Measurements from ENCODE around the gene PEMT. TPM values are rescaled to one million over a fixed set of nuclear protein-coding genes. Genes with fewer than 3 reads are reported as not detected.

The PEMT gene
- total RNA-seq, 3 donors from 2014 or later (not counting 1 experiment from before 2014, with no cell fraction given) = 10.3 to 13.6 (median 12.6) TPM

DNA sequence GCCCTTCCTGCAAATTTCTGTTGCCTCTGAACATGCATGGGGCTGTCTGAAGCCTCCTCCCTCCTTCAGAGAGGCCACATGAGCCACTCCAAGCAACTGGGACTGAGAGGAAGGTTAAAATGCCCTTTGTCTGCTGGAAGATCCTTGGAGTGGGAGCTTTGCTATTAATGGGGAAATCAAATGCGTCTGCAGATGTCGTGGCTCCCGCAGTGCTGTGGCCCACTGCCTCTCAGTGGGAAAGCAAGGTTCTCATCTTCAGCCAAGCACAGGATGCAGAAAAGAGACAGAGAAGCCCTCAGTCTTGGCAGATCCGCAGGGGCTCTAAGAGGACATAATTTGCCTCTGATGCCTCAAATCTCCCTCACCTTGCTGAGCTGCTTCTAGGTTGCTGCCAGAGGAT lies 34.8 kb downstream of the PEMT start:
- ATAC-seq = no peak
- 98% methylated on average over 4 of the region's 4 CpGs for WGBS (ENCODE audit: insufficient coverage)
- no peak overlapping the region for H3K27ac Mint-ChIP-seq

DNA sequence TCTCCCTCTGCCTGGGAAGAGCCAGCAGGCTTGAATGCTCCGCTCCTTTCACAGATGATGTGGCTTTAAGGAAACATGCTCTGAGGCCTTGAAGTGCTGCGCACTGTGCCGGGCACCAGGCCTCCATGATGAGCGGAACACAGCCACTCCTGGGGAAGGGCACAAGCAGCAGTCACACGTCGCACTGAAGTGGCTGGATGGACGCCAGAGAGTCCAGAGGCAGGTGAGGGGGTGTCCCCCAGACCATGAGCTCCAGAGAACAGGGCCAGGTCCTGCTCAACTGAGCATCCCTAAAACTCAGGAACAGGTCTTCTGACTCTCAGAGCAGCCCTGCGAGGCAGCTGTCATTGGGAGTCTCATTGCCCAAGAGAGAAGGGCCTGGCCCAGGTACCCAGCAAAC lies 35.6 kb downstream of the PEMT start:
- intact Hi-C loops (cut with micrococcal nuclease) = no loop called here
- TF ChIP-seq CTCF (IDR thresholded peaks at IDR 0.05) = no peak
- no peak overlapping the region for H3K27ac Mint-ChIP-seq
- no peaks in the 10 kb centered on the region for H3K9me3 Mint-ChIP-seq
- Histone ChIP-seq H3K4me1 (ENCODE audit: control insufficient read depth, insufficient read depth, low read length) (no peaks in the 10 kb centered on the region), H3K27ac (ENCODE audit: low read length) (no peak overlapping the region), H3K9me3 (ENCODE audit: control insufficient read depth, insufficient read depth, low read length) (no peaks in the 10 kb centered on the region), H3K4me3 (ENCODE audit: low read length) (no peak overlapping the region), H3K27me3 (ENCODE audit: control insufficient read depth, insufficient read depth, low read length) (no peaks in the 10 kb centered on the region), H3K36me3 (ENCODE audit: control insufficient read depth, insufficient read depth, low read length) (no peaks in the 10 kb centered on the region)
- no peaks in the 10 kb centered on the region for H3K27me3 Mint-ChIP-seq (ENCODE audit: low read depth in 2 of 2)
- no peak for DNase-seq
- no peak for ATAC-seq
- H3K4me1 Mint-ChIP-seq = peaks cover 0 to 5% of the 10 kb centered on the region in 2 donors
- H3K36me3 Mint-ChIP-seq = no peaks in the 10 kb centered on the region
- 93% methylated on average over 8 of the region's 8 CpGs for WGBS (ENCODE audit: insufficient coverage)
- H3K4me3 Mint-ChIP-seq = no peak overlapping the region

More for the DNA sequence above, 34.8 kb downstream of the PEMT start:
- Histone ChIP-seq H3K36me3 (ENCODE audit: control insufficient read depth, insufficient read depth, low read length) (no peaks in the 10 kb centered on the region), H3K4me1 (ENCODE audit: control insufficient read depth, insufficient read depth, low read length) (no peaks in the 10 kb centered on the region), H3K9me3 (ENCODE audit: control insufficient read depth, insufficient read depth, low read length) (no peaks in the 10 kb centered on the region), H3K27ac (ENCODE audit: low read length) (no peak overlapping the region), H3K4me3 (ENCODE audit: low read length) (no peak overlapping the region), H3K27me3 (ENCODE audit: control insufficient read depth, insufficient read depth, low read length) (no peaks in the 10 kb centered on the region)
- H3K9me3 Mint-ChIP-seq = no peaks in the 10 kb centered on the region
- DNase-seq = no peak
- no peak overlapping the region for H3K4me3 Mint-ChIP-seq
- TF ChIP-seq CTCF (IDR thresholded peaks at IDR 0.05) = no peak
- no peaks in the 10 kb centered on the region for H3K36me3 Mint-ChIP-seq
- intact Hi-C loops (cut with micrococcal nuclease) = no loop called here
- H3K4me1 Mint-ChIP-seq = peaks cover 0 to 5% of the 10 kb centered on the region in 2 donors
- H3K27me3 Mint-ChIP-seq (ENCODE audit: low read depth in 2 of 2) = no peaks in the 10 kb centered on the region

GRCh38 chr17:17555151-17555550 lies 36.4 kb downstream of the PEMT start:
- Histone ChIP-seq H3K27ac (ENCODE audit: low read length) (no peak overlapping the region), H3K36me3 (ENCODE audit: control insufficient read depth, insufficient read depth, low read length) (no peaks in the 10 kb centered on the region), H3K27me3 (ENCODE audit: control insufficient read depth, insufficient read depth, low read length) (no peaks in the 10 kb centered on the region), H3K4me3 (ENCODE audit: low read length) (no peak overlapping the region), H3K4me1 (ENCODE audit: control insufficient read depth, insufficient read depth, low read length) (no peaks in the 10 kb centered on the region), H3K9me3 (ENCODE audit: control insufficient read depth, insufficient read depth, low read length) (no peaks in the 10 kb centered on the region)
- Mint-ChIP-seq H3K4me3 (no peak overlapping the region), H3K4me1 (peaks cover 0 to 5% of the 10 kb centered on the region in 2 donors), H3K9me3 (no peaks in the 10 kb centered on the region), H3K27ac (peak overlapping the region in 1 of 2 donors; percentile 56), H3K36me3 (no peaks in the 10 kb centered on the region), H3K27me3 (ENCODE audit: low read depth in 2 of 2) (no peaks in the 10 kb centered on the region)
- 94% methylated on average over 9 of the region's 9 CpGs for WGBS (ENCODE audit: insufficient coverage)
- DNase-seq (no peak), ATAC-seq (no peak)
- no peak for TF ChIP-seq CTCF (IDR thresholded peaks at IDR 0.05)
- intact Hi-C loops (cut with micrococcal nuclease) = no loop called here

GRCh38 chr17:17554266-17554665 lies 37.2 kb downstream of the PEMT start:
- Mint-ChIP-seq H3K27me3 (ENCODE audit: low read depth in 2 of 2) (no peaks in the 10 kb centered on the region), H3K9me3 (no peaks in the 10 kb centered on the region), H3K4me1 (peaks cover 0 to 5% of the 10 kb centered on the region in 2 donors), H3K36me3 (no peaks in the 10 kb centered on the region), H3K27ac (no peak overlapping the region), H3K4me3 (no peak overlapping the region)
- Histone ChIP-seq H3K36me3 (ENCODE audit: control insufficient read depth, insufficient read depth, low read length) (no peaks in the 10 kb centered on the region), H3K4me1 (ENCODE audit: control insufficient read depth, insufficient read depth, low read length) (no peaks in the 10 kb centered on the region), H3K4me3 (ENCODE audit: low read length) (no peak overlapping the region), H3K27me3 (ENCODE audit: control insufficient read depth, insufficient read depth, low read length) (no peaks in the 10 kb centered on the region), H3K9me3 (ENCODE audit: control insufficient read depth, insufficient read depth, low read length) (no peaks in the 10 kb centered on the region), H3K27ac (ENCODE audit: low read length) (no peak overlapping the region)
- DNase-seq = no peak
- TF ChIP-seq CTCF (IDR thresholded peaks at IDR 0.05) = no peak
- intact Hi-C loops (cut with micrococcal nuclease) = no loop called here
- WGBS (ENCODE audit: insufficient coverage) = 95% methylated on average over 16 of the region's 17 CpGs
- no peak for ATAC-seq

All from natural killer cell (primary cell).